ENCODE results near the gene HOOK2. TPM values are rescaled to one million over a fixed set of nuclear protein-coding genes. Genes with fewer than 3 reads are reported as not detected.

The HOOK2 gene
- total and polyA plus RNA-seq, 9 of the 15 experiments (the other 6 are each of a cell fraction or from before 2014, with no cell fraction given), result 1.3 to 17.2 (median 9.9) TPM

GRCh38 chr19:12777217-12778016 lies 2.1 kb upstream of the HOOK2 start (continued):
- TF ChIP-seq GTF3C2 (IDR thresholded peaks at IDR 0.05; ENCODE audit: borderline replicate concordance, extremely low read depth, insufficient read length) (no peak), MTA2 (IDR thresholded peaks at IDR 0.05; ENCODE audit: low read depth) (no peak), ZHX1 (conservative IDR thresholded peaks at IDR 0.05; ENCODE audit: low read length) (no peak), DEAF1 (CRISPR knock-in tag; IDR thresholded peaks at IDR 0.05) (peak; percentile 88), SRF (CRISPR knock-in tag; IDR thresholded peaks at IDR 0.05) (peak in 1 of 2 experiments; percentile 52; a peak in 1 of 4 replicates), SLC30A9 (CRISPR knock-in tag; IDR thresholded peaks at IDR 0.05) (no peak), MTA1 (IDR thresholded peaks at IDR 0.05; ENCODE audit: borderline replicate concordance) (no peak), ZBTB33 (CRISPR knock-in tag; IDR thresholded peaks at IDR 0.05) (0 out of 2 replicates have a peak, but pooled peaks have one; percentile 73), ARID3B (CRISPR knock-in tag; IDR thresholded peaks at IDR 0.05; ENCODE audit: borderline replicate concordance) (no peak), GABPB2 (CRISPR knock-in tag; conservative IDR thresholded peaks at IDR 0.05) (no peak), ZNF274 (IDR thresholded peaks at IDR 0.05; ENCODE audit: borderline replicate concordance, low read depth, low read length) (no peak), ELF2 (CRISPR knock-in tag; IDR thresholded peaks at IDR 0.05) (no peak), HMG20A (CRISPR knock-in tag; conservative IDR thresholded peaks at IDR 0.05) (no peak)
